B cell (primary cell): Measurements from ENCODE around the gene BMF. TPM values are rescaled to one million over a fixed set of nuclear protein-coding genes. Genes with fewer than 3 reads are reported as not detected.
"Not testable (repeated sequence)": the region's sequence is repeated elsewhere in the genome, so short reads cannot be mapped to it uniquely, and the experiment has no call there.

ENCODE experiments used
- ATAC-seq: fragments of 200-7000 bp; cut with Tn5 transposase; one replicate; pipeline ENCODE4 v1.10.0; 2021; ENCODE audit warnings: low read depth, mild to moderate bottlenecking, moderate number of reproducible peaks, moderate library complexity
- CTCF ChIA-PET: fragments of 350-600 bp; sonication (Branson Sonifier 250); formaldehyde crosslinking; loops from one replicate; lab custom pipeline; 2021; ENCODE audit warnings: antibody characterized with exemption, inconsistent platforms; lab: Charles Lee
- POLR2A ChIA-PET: fragments of 350-600 bp; sonication (Branson Sonifier 250); formaldehyde crosslinking; loops from one replicate; lab custom pipeline; 2021; ENCODE audit warnings: antibody characterized with exemption; lab: Charles Lee
- DNase-seq: peaks from one replicate; pipeline ENCODE4 v3.0.0; 2013
- H2AFZ ChIP-seq: 2 replicates; pipeline ENCODE4 v1.6.1; 2012; ENCODE audit warnings: mild to moderate bottlenecking, low read depth, low read length; ENCODE audit not compliant: insufficient read depth, poor library complexity, severe bottlenecking
- H3K27ac ChIP-seq, 2 donors: 1 replicate in 1 of 2; 2 replicates in 1 of 2; pipeline ENCODE4 v1.5.1; 2012 to 2013; ENCODE audit warnings: low read length in 2 of 2, mild to moderate bottlenecking in 2 of 2, moderate library complexity in 1 of 2
- H3K27me3 ChIP-seq, 4 experiments: fragments of 200-600 bp in 1 of 4; sonication (generic) in 1 of 4; replicated peaks in 1 of 4; 1 replicate in 2 of 4; 2 replicates in 2 of 4; pipeline versions ENCODE4 v1.6.1 to v1.7.0; 2013 to 2016; ENCODE audit warnings: low read length in 3 of 4, mild to moderate bottlenecking in 2 of 4, mixed read lengths in 1 of 4, moderate library complexity in 1 of 4; ENCODE audit not compliant: insufficient read depth in 4 of 4, control insufficient read depth in 3 of 4; ENCODE audit errors: control extremely low read depth in 1 of 4
- H3K36me3 ChIP-seq, 2 experiments: replicated peaks in 1 of 2; 1 replicate in 1 of 2; 2 replicates in 1 of 2; pipeline versions ENCODE4 v1.6.1 to v1.7.1; 2013; ENCODE audit warnings: low read length in 1 of 2; ENCODE audit not compliant: insufficient read depth in 2 of 2, control insufficient read depth in 1 of 2; ENCODE audit errors: control extremely low read depth in 1 of 2, extremely low read depth in 1 of 2
- H3K4me1 ChIP-seq, 2 donors: fragments of 200-600 bp in 1 of 2; sonication (generic) in 1 of 2; 1 replicate in 1 of 2; 2 replicates in 1 of 2; pipeline versions ENCODE4 v1.5.1 to v1.6.1; 2013 to 2017; ENCODE audit warnings: low read length in 2 of 2; ENCODE audit not compliant: control insufficient read depth in 2 of 2, insufficient read depth in 2 of 2
- H3K4me2 ChIP-seq: replicated peaks from 2 replicates; pipeline ENCODE3; 2012; ENCODE audit warnings: mild to moderate bottlenecking, low read depth, low read length; ENCODE audit not compliant: poor library complexity, severe bottlenecking
- H3K4me3 ChIP-seq, 5 experiments: fragments of 200-600 bp in 1 of 5; sonication (generic) in 1 of 5; 1 replicate in 3 of 5; 2 replicates in 2 of 5; pipeline versions ENCODE4 v1.5.1 to v1.7.0; 2011 to 2016; ENCODE audit warnings: low read length in 4 of 5, mild to moderate bottlenecking in 4 of 5, low read depth in 2 of 5, control low read depth in 1 of 5, moderate library complexity in 1 of 5; ENCODE audit not compliant: insufficient read depth in 1 of 5; ENCODE audit errors: control extremely low read depth in 1 of 5, extremely low read depth in 1 of 5
- H3K79me2 ChIP-seq: fragments of 200-600 bp; sonication (generic); one replicate; pipeline ENCODE4 v1.6.0; 2016; ENCODE audit warnings: low read length; ENCODE audit not compliant: control insufficient read depth, insufficient read depth
- H3K9ac ChIP-seq: fragments of 200-600 bp; sonication (generic); 2 replicates; pipeline ENCODE4 v1.6.1; 2017; ENCODE audit warnings: mild to moderate bottlenecking, low read length, moderate library complexity
- H3K9me3 ChIP-seq, 3 donors: one replicate each; pipeline versions ENCODE4 v1.6.1 to v1.7.1; 2013; ENCODE audit warnings: low read length in 2 of 3; ENCODE audit not compliant: control insufficient read depth in 2 of 3, insufficient read depth in 1 of 3; ENCODE audit errors: control extremely low read depth in 1 of 3
- H4K20me1 ChIP-seq: 2 replicates; pipeline ENCODE4 v1.6.0; 2012; ENCODE audit warnings: mild to moderate bottlenecking, low read length; ENCODE audit not compliant: insufficient read depth, control insufficient read depth, poor library complexity, severe bottlenecking
- H3K27ac Mint-ChIP-seq: one replicate; pipeline ENCODE4 v1.8.0; 2021; ENCODE audit warnings: mixed read lengths
- H3K27me3 Mint-ChIP-seq: one replicate; pipeline ENCODE4 v1.8.0; 2021; ENCODE audit warnings: mixed read lengths
- H3K4me1 Mint-ChIP-seq: one replicate; pipeline ENCODE4 v1.8.0; 2021; ENCODE audit warnings: mixed read lengths
- H3K4me3 Mint-ChIP-seq: one replicate; pipeline ENCODE4 v1.8.0; 2021; ENCODE audit warnings: mixed read lengths
- H3K9me3 Mint-ChIP-seq: one replicate; pipeline ENCODE4 v1.8.0; 2022; ENCODE audit warnings: mixed read lengths; ENCODE audit not compliant: insufficient read depth
- WGBS: methylation state at CpG from one replicate; pipeline ENCODE4 v1.1.5; 2013; ENCODE audit warnings: missing lambda C conversion rate; ENCODE audit not compliant: insufficient coverage; 5-methylcytosine and 5-hydroxymethylcytosine counted together
- intact Hi-C: fragments of 100-400 bp; cut with micrococcal nuclease; formaldehyde crosslinking; loops from one replicate; pipeline ENCODE4 v1.10.0; 2022
- polyA plus RNA-seq: library from polyadenylated mRNA; depleted of rRNA; stranded (reverse); fragments of >200 nt; gene quantifications from 2 replicates; pipeline ENCODE4 v1.2.3, GENCODE V29; 2012
- total RNA-seq, 2 donors: library from RNA; stranded (reverse); fragments of 120-200 nt in 1 of 2; gene quantifications; 1 replicate in 1 of 2; 2 replicates in 1 of 2; pipeline versions ENCODE4 v1.2.3 to v1.2.4, GENCODE V29; 2013 to 2022

BMF gene
- total and polyA plus RNA-seq, 2 donors (not counting 1 experiment from before 2014, with no cell fraction given) = 43.2 to 343 TPM

- not testable (repeated sequence) for DNase-seq, H3K27ac Mint-ChIP-seq
Observed at GRCh38 chr15:40124807-40125285, 16.2 kb upstream of the BMF start.

GRCh38 chr15:40124333-40124732, 15.7 kb upstream of the BMF start:
- H3K27ac Mint-ChIP-seq, H3K79me2 ChIP-seq, H3K27ac ChIP-seq, H3K27me3 ChIP-seq, H2AFZ ChIP-seq, H4K20me1 ChIP-seq, H3K36me3 ChIP-seq, H3K4me3 ChIP-seq, H3K4me1 Mint-ChIP-seq, H3K4me2 ChIP-seq, intact Hi-C loops, H3K9me3 Mint-ChIP-seq, H3K4me3 Mint-ChIP-seq, H3K9me3 ChIP-seq, H3K9ac ChIP-seq, DNase-seq, ATAC-seq, H3K27me3 Mint-ChIP-seq, H3K4me1 ChIP-seq: not testable (repeated sequence)
- ChIA-PET POLR2A (interaction anchor here (1.2 kb wide), 1 partner anchor 45 kb away, joined by 4 read pairs; no protein-coding TSS in a partner anchor), CTCF (interaction anchor here (0.9 to 1.7 kb wide), 2 partner anchors 8 to 79 kb away, joined by 4 to 6 read pairs; no protein-coding TSS in a partner anchor)
- 100% methylated on average over 1 of the region's 3 CpGs for WGBS

More at GRCh38 chr15:40124807-40125285, 16.2 kb upstream of the BMF start:
- ATAC-seq, H3K27me3 ChIP-seq, H3K36me3 ChIP-seq, H3K4me2 ChIP-seq, H3K9ac ChIP-seq, H3K4me3 Mint-ChIP-seq, H3K4me1 ChIP-seq, H2AFZ ChIP-seq, H4K20me1 ChIP-seq, H3K4me3 ChIP-seq, H3K4me1 Mint-ChIP-seq, H3K79me2 ChIP-seq, H3K9me3 Mint-ChIP-seq, H3K9me3 ChIP-seq, H3K27me3 Mint-ChIP-seq, H3K27ac ChIP-seq, intact Hi-C loops: not testable (repeated sequence)
- ChIA-PET CTCF (interaction anchor here (0.7 to 1.7 kb wide), 3 partner anchors 9 to 79 kb away, joined by 3 to 6 read pairs (median 4); no protein-coding TSS in a partner anchor), POLR2A (interaction anchor here (1.2 kb wide), 1 partner anchor 44 kb away, joined by 4 read pairs; no protein-coding TSS in a partner anchor)
- 94% methylated on average over 3 of the region's 5 CpGs for WGBS

GRCh38 chr15:40123863-40124262, 15.2 kb upstream of the BMF start:
- ChIA-PET POLR2A (interaction anchor here (1.2 kb wide), 1 partner anchor 45 kb away, joined by 4 read pairs; no protein-coding TSS in a partner anchor), CTCF (interaction anchor here (0.9 to 1.7 kb wide), 2 partner anchors 8 to 78 kb away, joined by 4 to 6 read pairs; no protein-coding TSS in a partner anchor)
- H3K9ac ChIP-seq, H3K4me3 Mint-ChIP-seq, H3K36me3 ChIP-seq, DNase-seq, H3K9me3 Mint-ChIP-seq, H3K4me1 ChIP-seq, H3K27ac ChIP-seq, H3K4me2 ChIP-seq, H2AFZ ChIP-seq, H3K27me3 Mint-ChIP-seq, H3K27me3 ChIP-seq, H3K4me1 Mint-ChIP-seq, H3K9me3 ChIP-seq, H3K4me3 ChIP-seq, intact Hi-C loops, H3K27ac Mint-ChIP-seq, ATAC-seq, H4K20me1 ChIP-seq, H3K79me2 ChIP-seq: not testable (repeated sequence)
- WGBS = 100% methylated on average over 1 of the region's 5 CpGs

- H3K27me3 ChIP-seq, H4K20me1 ChIP-seq, H3K27ac ChIP-seq, intact Hi-C loops, H3K4me1 Mint-ChIP-seq, ATAC-seq, H3K4me1 ChIP-seq, H3K4me3 ChIP-seq, H3K79me2 ChIP-seq, H3K9ac ChIP-seq, H3K36me3 ChIP-seq, H3K27me3 Mint-ChIP-seq, H3K27ac Mint-ChIP-seq, H3K4me2 ChIP-seq, POLR2A ChIA-PET, H3K9me3 Mint-ChIP-seq, H3K4me3 Mint-ChIP-seq, DNase-seq, H3K9me3 ChIP-seq, H2AFZ ChIP-seq: not testable (repeated sequence)
- no CpG with 5 or more reads among the region's 1 CpG for WGBS
- CTCF ChIA-PET = interaction anchor here (1.4 to 1.7 kb wide), 3 partner anchors 16 to 78 kb away, joined by 4 to 6 read pairs (median 6); no protein-coding TSS in a partner anchor
Observed at GRCh38 chr15:40122989-40123388, 14.3 kb upstream of the BMF start.
